GM23248 (cell line): Measurements from ENCODE around the gene COL6A3.

Experiments used
- EZH2 ChIP-seq: fragments of 200-600 bp; sonication (generic); IDR thresholded peaks from 2 replicates; pipeline ENCODE4 v1.6.1; 2018; ENCODE audit warnings: antibody characterized with exemption, mild to moderate bottlenecking; ENCODE audit not compliant: insufficient read depth, poor library complexity, severe bottlenecking
- EZH2phosphoT487 ChIP-seq: fragments of 200-600 bp; sonication (generic); IDR thresholded peaks from 2 replicates; pipeline ENCODE4 v1.6.1; 2018; ENCODE audit warnings: antibody characterized with exemption, moderate library complexity, mild to moderate bottlenecking, low read depth; ENCODE audit not compliant: insufficient read depth

DNA sequence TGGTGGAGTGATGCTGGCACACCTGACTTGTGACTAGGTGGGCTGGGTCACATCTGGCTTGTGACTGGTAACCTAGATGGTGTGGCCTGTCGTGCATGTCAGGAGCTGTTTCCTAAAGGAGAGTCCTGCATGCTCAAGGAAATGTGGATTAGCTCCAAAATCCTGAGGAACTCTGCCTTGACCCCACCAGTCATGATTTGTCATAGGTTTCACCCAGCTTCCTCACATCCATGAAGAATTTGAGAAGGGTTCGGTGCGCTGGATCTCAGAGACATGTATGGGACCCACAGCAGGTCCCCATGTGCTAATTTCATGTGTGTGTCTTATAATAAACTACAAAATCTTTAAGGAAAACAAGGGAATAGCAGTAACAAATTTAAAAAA lies 107.2 kb downstream of the COL6A3 start:
- no peak for TF ChIP-seq EZH2phosphoT487
- no peak for TF ChIP-seq EZH2
